MCF 10A (cell line): ENCODE data around the gene OCRL. TPM values are rescaled to one million over a fixed set of nuclear protein-coding genes. Genes with fewer than 3 reads are reported as not detected.
A peak's percentile ranks its signal among the peaks of the same experiment; 100 is the strongest.

ENCODE experiments used
- BruUV-seq: library from RNA; stranded (reverse); fragments of 400-500 nt; replicated peaks from 2 replicates; lab custom pipeline; 2021; lab: Mats Ljungman, UMichigan
- CTCF ChIA-PET: fragments of 300-600 bp; sonication (Branson Sonifier 250); formaldehyde crosslinking; extraction: SDS; loops from one replicate; lab custom pipeline; 2021; ENCODE audit warnings: antibody characterized with exemption, inconsistent platforms; lab: Yijun Ruan, JAX
- POLR2A ChIA-PET: fragments of 300-600, 350-650 bp; sonication (Branson Sonifier 250); formaldehyde crosslinking; extraction: SDS; loops from one replicate; lab custom pipeline; 2020; ENCODE audit warnings: antibody characterized with exemption, inconsistent platforms; lab: Yijun Ruan, JAX
- DNase-seq: peaks from one replicate; pipeline ENCODE4 v3.0.0-alpha.2; 2018; ENCODE audit not compliant: unreplicated experiment
- H3K27ac Mint-ChIP-seq: one replicate; pipeline ENCODE4 v1.8.0; 2022; ENCODE audit warnings: mild to moderate bottlenecking, low read depth, mixed read lengths; ENCODE audit not compliant: unreplicated experiment
- H3K27me3 Mint-ChIP-seq: one replicate; pipeline ENCODE4 v1.8.0; 2022; ENCODE audit warnings: mixed read lengths; ENCODE audit not compliant: insufficient read depth, unreplicated experiment
- H3K36me3 Mint-ChIP-seq: one replicate; pipeline ENCODE4 v1.8.0; 2022; ENCODE audit warnings: mild to moderate bottlenecking, moderate library complexity, mixed read lengths; ENCODE audit not compliant: insufficient read depth, unreplicated experiment
- H3K4me1 Mint-ChIP-seq: one replicate; pipeline ENCODE4 v1.8.0; 2022; ENCODE audit warnings: mixed read lengths; ENCODE audit not compliant: insufficient read depth, unreplicated experiment
- H3K4me3 Mint-ChIP-seq: one replicate; pipeline ENCODE4 v1.8.0; 2022; ENCODE audit warnings: mild to moderate bottlenecking, moderate library complexity, mixed read lengths; ENCODE audit not compliant: unreplicated experiment
- H3K9me3 Mint-ChIP-seq: one replicate; pipeline ENCODE4 v1.8.0; 2022; ENCODE audit warnings: mixed read lengths; ENCODE audit not compliant: unreplicated experiment
- intact Hi-C: fragments of 100-400 bp; cut with micrococcal nuclease; formaldehyde crosslinking; loops from 2 replicates; pipeline ENCODE4 v1.14.1; 2022
- total RNA-seq: library from RNA; stranded (reverse); gene quantifications from 2 replicates; pipeline ENCODE4 v1.2.3, GENCODE V29; 2022
- TF ChIP-seq, protein P1 (sequence below): fragments of 200-600 bp; IDR thresholded peaks from one replicate; pipeline ENCODE4 v1.8.0; 2022; ENCODE audit warnings: antibody characterized with exemption, mild to moderate bottlenecking; ENCODE audit not compliant: unreplicated experiment

The OCRL gene
- total RNA-seq, 1 experiment from 2014 or later: 25.3 TPM

GRCh38 chrX:129525162-129525561, 14.9 kb upstream of the OCRL start:
- Mint-ChIP-seq H3K4me3 (no peak overlapping the region), H3K27ac (no peak overlapping the region), H3K9me3 (no peaks in the 10 kb centered on the region), H3K27me3 (no peaks in the 10 kb centered on the region), H3K4me1 (peaks cover 6% of the 10 kb centered on the region), H3K36me3 (no peaks in the 10 kb centered on the region)
- TF ChIP-seq, protein P1, sequence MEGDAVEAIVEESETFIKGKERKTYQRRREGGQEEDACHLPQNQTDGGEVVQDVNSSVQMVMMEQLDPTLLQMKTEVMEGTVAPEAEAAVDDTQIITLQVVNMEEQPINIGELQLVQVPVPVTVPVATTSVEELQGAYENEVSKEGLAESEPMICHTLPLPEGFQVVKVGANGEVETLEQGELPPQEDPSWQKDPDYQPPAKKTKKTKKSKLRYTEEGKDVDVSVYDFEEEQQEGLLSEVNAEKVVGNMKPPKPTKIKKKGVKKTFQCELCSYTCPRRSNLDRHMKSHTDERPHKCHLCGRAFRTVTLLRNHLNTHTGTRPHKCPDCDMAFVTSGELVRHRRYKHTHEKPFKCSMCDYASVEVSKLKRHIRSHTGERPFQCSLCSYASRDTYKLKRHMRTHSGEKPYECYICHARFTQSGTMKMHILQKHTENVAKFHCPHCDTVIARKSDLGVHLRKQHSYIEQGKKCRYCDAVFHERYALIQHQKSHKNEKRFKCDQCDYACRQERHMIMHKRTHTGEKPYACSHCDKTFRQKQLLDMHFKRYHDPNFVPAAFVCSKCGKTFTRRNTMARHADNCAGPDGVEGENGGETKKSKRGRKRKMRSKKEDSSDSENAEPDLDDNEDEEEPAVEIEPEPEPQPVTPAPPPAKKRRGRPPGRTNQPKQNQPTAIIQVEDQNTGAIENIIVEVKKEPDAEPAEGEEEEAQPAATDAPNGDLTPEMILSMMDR: no peak
- intact Hi-C loops: no loop called here
- BruUV-seq: no TSS peak
- ChIA-PET CTCF (no interaction called here), POLR2A (no interaction called here)
- no peak for DNase-seq

DNA sequence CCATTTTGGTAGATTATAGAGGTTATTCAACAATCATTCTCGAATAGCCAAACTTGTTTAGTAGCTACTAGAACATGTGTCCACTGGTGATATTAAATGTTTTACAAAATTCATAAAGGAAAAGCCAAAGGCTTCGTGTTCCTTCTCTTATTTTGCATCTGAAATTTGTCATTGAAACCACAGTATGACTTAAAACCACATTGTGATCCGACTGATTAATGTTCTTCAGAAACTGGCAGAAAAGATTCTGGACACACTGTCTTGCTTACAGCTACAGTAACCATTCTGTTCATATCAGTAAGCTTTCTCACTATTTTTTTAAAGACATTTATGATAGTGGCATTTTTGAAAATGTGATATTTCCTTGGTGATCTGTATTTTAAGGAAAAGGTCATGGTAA, 14.2 kb upstream of the OCRL start:
- peaks cover 3% of the 10 kb centered on the region for H3K27me3 Mint-ChIP-seq
- intact Hi-C loops: no loop called here
- BruUV-seq: no TSS peak
- CTCF ChIA-PET: interaction anchor here (0.6 kb wide), 1 partner anchor 137 kb away, joined by 3 read pairs; no protein-coding TSS in a partner anchor
- H3K36me3 Mint-ChIP-seq: no peaks in the 10 kb centered on the region
- H3K4me1 Mint-ChIP-seq: peaks cover 6% of the 10 kb centered on the region
- H3K9me3 Mint-ChIP-seq: no peaks in the 10 kb centered on the region
- TF ChIP-seq, protein P1: no peak
- DNase-seq: no peak
- no peak overlapping the region for H3K27ac Mint-ChIP-seq
- H3K4me3 Mint-ChIP-seq: no peak overlapping the region
- POLR2A ChIA-PET: no interaction called here

GRCh38 chrX:129529685-129530281, 10.3 kb upstream of the OCRL start:
- no peak overlapping the region for H3K27ac Mint-ChIP-seq
- CTCF ChIA-PET: interaction anchor here (0.7 kb wide), 1 partner anchor 522 kb away, joined by 3 read pairs; no protein-coding TSS in a partner anchor
- H3K27me3 Mint-ChIP-seq: peaks cover 12% of the 10 kb centered on the region
- TF ChIP-seq, protein P1: no peak
- BruUV-seq: no TSS peak
- intact Hi-C loops: no loop called here
- H3K4me1 Mint-ChIP-seq: peaks cover 6% of the 10 kb centered on the region
- POLR2A ChIA-PET: interaction anchor here (1.0 kb wide), 1 partner anchor 14 kb away, joined by 3 read pairs; no protein-coding TSS in a partner anchor
- peak; percentile 74 for DNase-seq
- H3K9me3 Mint-ChIP-seq: no peaks in the 10 kb centered on the region
- no peak overlapping the region for H3K4me3 Mint-ChIP-seq
- no peaks in the 10 kb centered on the region for H3K36me3 Mint-ChIP-seq

GRCh38 chrX:129530410-129530809, 9.6 kb upstream of the OCRL start:
- DNase-seq: no peak
- TF ChIP-seq, protein P1: no peak
- intact Hi-C loops: no loop called here
- Mint-ChIP-seq H3K27ac (no peak overlapping the region), H3K4me3 (no peak overlapping the region), H3K4me1 (peaks cover 6% of the 10 kb centered on the region), H3K9me3 (no peaks in the 10 kb centered on the region), H3K27me3 (peaks cover 12% of the 10 kb centered on the region), H3K36me3 (no peaks in the 10 kb centered on the region)
- POLR2A ChIA-PET: no interaction called here
- CTCF ChIA-PET: no interaction called here
- BruUV-seq: no TSS peak
